ENCODE data around the gene NPFF.

GRCh38 chr12:53536962-53537361 is 29.7 kb upstream of the NPFF start:
- TF ChIP-seq CTCF (IDR thresholded peaks at IDR 0.05) (no peak), POLR2A (IDR thresholded peaks at IDR 0.05) (no peak)

Measured in body of pancreas (tissue), 4 donors.